SU-DHL-6 (cell line): ENCODE results near the gene EXOC6B.
"Not testable (repeated sequence)": the region's sequence is repeated elsewhere in the genome, so short reads cannot be mapped to it uniquely, and the experiment has no call there.

Experiments
- CTCF ChIP-seq: fragments of 200-600 bp; sonication (generic); IDR thresholded peaks from one replicate; pipeline ENCODE4 v1.5.1; 2017; ENCODE audit warnings: antibody characterized with exemption, mild to moderate bottlenecking, low read length, moderate library complexity; ENCODE audit not compliant: insufficient read depth, poor library complexity, severe bottlenecking
- EZH2phosphoT487 ChIP-seq: fragments of 200-600 bp; sonication (generic), shearing (Covaris generic); conservative IDR thresholded peaks from 2 replicates; pipeline ENCODE4 v1.6.1; 2018; ENCODE audit warnings: mild to moderate bottlenecking, antibody characterized with exemption, low read length, moderate library complexity, mixed read lengths

DNA sequence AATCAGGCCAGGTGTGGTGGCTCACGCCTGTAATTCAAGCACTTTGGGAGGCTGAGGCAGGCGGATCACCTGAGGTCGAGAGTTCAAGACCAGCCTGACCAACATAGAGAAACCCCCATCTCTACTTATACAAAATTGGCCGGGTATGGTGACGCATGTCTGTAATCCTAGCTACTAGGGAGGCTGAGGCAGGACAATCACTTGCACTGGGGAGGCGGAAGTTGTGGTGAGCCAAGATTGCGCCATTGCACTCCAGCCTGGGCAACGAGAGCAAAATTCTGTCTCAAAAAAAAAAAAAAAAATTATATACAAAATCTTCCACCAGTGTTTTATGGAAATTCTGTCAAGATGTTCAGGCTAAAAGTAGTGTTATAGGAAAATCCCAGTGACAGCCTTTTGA is 290.2 kb downstream of the EXOC6B start:
- TF ChIP-seq CTCF, EZH2phosphoT487: not testable (repeated sequence)
